Liver (tissue), 2 donors: Measurements from ENCODE around the gene HSP90AA1.

Experiments
- REST ChIP-seq: IDR thresholded peaks from 2 replicates; pipeline ENCODE4 v1.6.1; 2016; ENCODE audit warnings: antibody characterized with exemption, mild to moderate bottlenecking
- TF ChIP-seq, protein P1 (sequence below): fragments of 150-350 bp; IDR thresholded peaks from 2 replicates; pipeline ENCODE4 v1.5.1; 2017; ENCODE audit warnings: improper control_type of control experiment, low read depth, low read length; ENCODE audit not compliant: missing input control
- TF ChIP-seq, protein P2 (sequence below): IDR thresholded peaks from 2 replicates; pipeline ENCODE4 v1.6.1; 2016; ENCODE audit warnings: antibody characterized with exemption
- donor health status: healthy.

GRCh38 chr14:102085488-102085887, 1.4 kb downstream of the HSP90AA1 start:
- no peak for TF ChIP-seq REST
- TF ChIP-seq, protein P1, sequence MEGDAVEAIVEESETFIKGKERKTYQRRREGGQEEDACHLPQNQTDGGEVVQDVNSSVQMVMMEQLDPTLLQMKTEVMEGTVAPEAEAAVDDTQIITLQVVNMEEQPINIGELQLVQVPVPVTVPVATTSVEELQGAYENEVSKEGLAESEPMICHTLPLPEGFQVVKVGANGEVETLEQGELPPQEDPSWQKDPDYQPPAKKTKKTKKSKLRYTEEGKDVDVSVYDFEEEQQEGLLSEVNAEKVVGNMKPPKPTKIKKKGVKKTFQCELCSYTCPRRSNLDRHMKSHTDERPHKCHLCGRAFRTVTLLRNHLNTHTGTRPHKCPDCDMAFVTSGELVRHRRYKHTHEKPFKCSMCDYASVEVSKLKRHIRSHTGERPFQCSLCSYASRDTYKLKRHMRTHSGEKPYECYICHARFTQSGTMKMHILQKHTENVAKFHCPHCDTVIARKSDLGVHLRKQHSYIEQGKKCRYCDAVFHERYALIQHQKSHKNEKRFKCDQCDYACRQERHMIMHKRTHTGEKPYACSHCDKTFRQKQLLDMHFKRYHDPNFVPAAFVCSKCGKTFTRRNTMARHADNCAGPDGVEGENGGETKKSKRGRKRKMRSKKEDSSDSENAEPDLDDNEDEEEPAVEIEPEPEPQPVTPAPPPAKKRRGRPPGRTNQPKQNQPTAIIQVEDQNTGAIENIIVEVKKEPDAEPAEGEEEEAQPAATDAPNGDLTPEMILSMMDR = no peak
- TF ChIP-seq, protein P2, sequence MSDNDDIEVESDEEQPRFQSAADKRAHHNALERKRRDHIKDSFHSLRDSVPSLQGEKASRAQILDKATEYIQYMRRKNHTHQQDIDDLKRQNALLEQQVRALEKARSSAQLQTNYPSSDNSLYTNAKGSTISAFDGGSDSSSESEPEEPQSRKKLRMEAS = no peak
